Astrocyte (in vitro differentiated cells and primary cell): ENCODE data around the gene TIMP3. TPM values are rescaled to one million over a fixed set of nuclear protein-coding genes. Genes with fewer than 3 reads are reported as not detected.
A peak's percentile ranks its signal among the peaks of the same experiment; 100 is the strongest.

Experiments
- DNase-seq: peaks from one replicate; pipeline ENCODE4 v3.0.0-alpha.2; 2010; ENCODE audit warnings: low read depth
- FAIRE-seq: peaks from 2 replicates; lab custom pipeline; 2011; peaks lifted over from hg19 to GRCh38; lab: Jason Lieb, UNC
- H2AFZ ChIP-seq: 2 replicates; pipeline ENCODE4 v1.6.0; 2012; ENCODE audit warnings: low read depth, low read length, inconsistent platforms
- H3K27ac ChIP-seq: 2 replicates; pipeline ENCODE4 v1.5.1; 2011; ENCODE audit warnings: low read depth, low read length, inconsistent platforms
- H3K27me3 ChIP-seq: 2 replicates; pipeline ENCODE4 v1.6.0; 2011; ENCODE audit warnings: low read length, inconsistent platforms; ENCODE audit not compliant: insufficient read depth
- H3K36me3 ChIP-seq: 2 replicates; pipeline ENCODE4 v1.5.1; 2011; ENCODE audit warnings: low read length, inconsistent platforms; ENCODE audit not compliant: insufficient read depth
- H3K4me1 ChIP-seq: 2 replicates; pipeline ENCODE4 v1.5.1; 2011; ENCODE audit warnings: low read length, inconsistent platforms; ENCODE audit not compliant: insufficient read depth
- H3K4me2 ChIP-seq: 2 replicates; pipeline ENCODE4 v1.6.0; 2012; ENCODE audit warnings: low read length, inconsistent platforms
- H3K4me3 ChIP-seq: 2 replicates; pipeline ENCODE4 v1.5.1; 2011; ENCODE audit warnings: low read depth, mild to moderate bottlenecking, low read length, inconsistent platforms; ENCODE audit not compliant: insufficient read depth
- H3K79me2 ChIP-seq: 2 replicates; pipeline ENCODE4 v1.6.0; 2012; ENCODE audit warnings: mild to moderate bottlenecking, low read length, inconsistent platforms; ENCODE audit not compliant: insufficient read depth
- H3K9ac ChIP-seq: 2 replicates; pipeline ENCODE4 v1.6.0; 2012; ENCODE audit warnings: mild to moderate bottlenecking, low read length, inconsistent platforms
- H3K9me3 ChIP-seq: 2 replicates; pipeline ENCODE4 v1.5.1; 2012; ENCODE audit warnings: low read depth, mild to moderate bottlenecking, low read length, inconsistent platforms; ENCODE audit not compliant: insufficient read depth
- H4K20me1 ChIP-seq: 2 replicates; pipeline ENCODE4 v1.6.0; 2012; ENCODE audit warnings: low read length, inconsistent platforms; ENCODE audit not compliant: insufficient read depth
- H3K27ac Mint-ChIP-seq: one replicate; pipeline ENCODE4 v1.8.0; 2021; ENCODE audit warnings: mild to moderate bottlenecking, mixed read lengths; ENCODE audit not compliant: unreplicated experiment
- H3K27me3 Mint-ChIP-seq: one replicate; pipeline ENCODE4 v1.8.0; 2021; ENCODE audit warnings: low read depth, mixed read lengths; ENCODE audit not compliant: unreplicated experiment
- H3K36me3 Mint-ChIP-seq: one replicate; pipeline ENCODE4 v1.8.0; 2021; ENCODE audit warnings: low read depth, mixed read lengths; ENCODE audit not compliant: unreplicated experiment
- H3K4me1 Mint-ChIP-seq: one replicate; pipeline ENCODE4 v1.8.0; 2021; ENCODE audit warnings: low read depth, mixed read lengths; ENCODE audit not compliant: unreplicated experiment
- H3K4me3 Mint-ChIP-seq: one replicate; pipeline ENCODE4 v1.8.0; 2021; ENCODE audit warnings: mild to moderate bottlenecking, moderate library complexity, mixed read lengths; ENCODE audit not compliant: unreplicated experiment
- H3K9me3 Mint-ChIP-seq: one replicate; pipeline ENCODE4 v1.8.0; 2021; ENCODE audit warnings: mild to moderate bottlenecking, mixed read lengths; ENCODE audit not compliant: unreplicated experiment
- EZH2 ChIP-seq: IDR thresholded peaks from 2 replicates; pipeline ENCODE4 v1.6.1; 2012; ENCODE audit warnings: mild to moderate bottlenecking, low read length, inconsistent platforms; ENCODE audit not compliant: insufficient read depth
- total RNA-seq: library from RNA; stranded (reverse); gene quantifications from 2 replicates; pipeline ENCODE4 v1.2.1, GENCODE V29; 2021
- TF ChIP-seq, protein P1 (sequence below): IDR thresholded peaks from 2 replicates; pipeline ENCODE4 v1.5.1; 2011; ENCODE audit warnings: low read depth, mild to moderate bottlenecking, inconsistent platforms, low read length, moderate library complexity; ENCODE audit not compliant: insufficient read depth

The TIMP3 gene
- total RNA-seq, 1 donor from 2014 or later: 145 TPM

DNA sequence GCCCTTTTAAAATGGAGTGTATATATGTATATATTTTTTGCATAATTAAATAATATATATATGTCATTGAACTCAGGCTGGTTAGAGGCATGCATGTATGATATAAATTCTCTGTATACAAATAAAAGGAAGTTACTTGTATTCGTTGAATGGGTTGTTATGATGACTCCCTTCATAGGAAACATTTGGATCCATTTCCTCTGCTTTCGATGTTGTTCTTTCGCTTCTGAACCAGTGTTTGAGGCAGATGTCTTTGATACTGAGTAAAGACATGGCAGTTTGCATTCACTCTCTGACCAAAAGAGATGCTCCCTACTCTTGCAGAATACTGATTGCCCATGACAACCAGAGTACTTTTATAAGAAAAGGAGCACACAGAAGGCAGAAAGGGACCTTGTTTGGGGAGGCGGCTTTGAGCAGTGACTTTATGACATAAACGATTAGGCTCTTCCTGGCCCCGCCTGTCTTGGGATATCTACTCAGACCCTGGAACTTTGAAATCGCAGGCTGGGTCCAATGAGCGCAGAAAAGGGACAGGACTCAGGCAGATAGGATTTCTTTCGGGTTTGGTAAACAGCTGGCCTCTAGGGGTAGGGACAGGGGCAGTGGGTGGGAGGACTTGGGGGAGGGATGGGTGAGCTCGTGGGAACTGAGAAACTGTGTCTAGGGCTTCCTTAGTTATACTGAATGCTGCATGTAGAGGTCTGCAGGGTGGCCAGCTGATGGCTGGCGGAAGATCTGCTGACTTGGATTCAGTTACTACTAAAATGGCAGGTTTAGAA is 23.2 kb downstream of the TIMP3 start:
- Mint-ChIP-seq H3K9me3 (no peaks in the 10 kb centered on the region), H3K4me3 (no peak overlapping the region), H3K4me1 (peaks cover 22% of the 10 kb centered on the region), H3K36me3 (peaks cover 16% of the 10 kb centered on the region), H3K27me3 (no peaks in the 10 kb centered on the region), H3K27ac (no peak overlapping the region)
- H2AFZ ChIP-seq: no peak overlapping the region
- H3K36me3 ChIP-seq: peaks cover 3% of the 10 kb centered on the region
- H4K20me1 ChIP-seq: peaks cover 85% of the 10 kb centered on the region
- H3K9me3 ChIP-seq: no peaks in the 10 kb centered on the region
- H3K9ac ChIP-seq: no peak overlapping the region
- no peaks in the 10 kb centered on the region for H3K4me1 ChIP-seq
- H3K4me3 ChIP-seq: no peak overlapping the region
- FAIRE-seq (no peak), DNase-seq (no peak)
- H3K27ac ChIP-seq: no peak overlapping the region
- H3K27me3 ChIP-seq: no peaks in the 10 kb centered on the region
- no peak overlapping the region for H3K4me2 ChIP-seq
- H3K79me2 ChIP-seq: peaks cover 62% of the 10 kb centered on the region
- TF ChIP-seq EZH2: no peak
- TF ChIP-seq, protein P1, sequence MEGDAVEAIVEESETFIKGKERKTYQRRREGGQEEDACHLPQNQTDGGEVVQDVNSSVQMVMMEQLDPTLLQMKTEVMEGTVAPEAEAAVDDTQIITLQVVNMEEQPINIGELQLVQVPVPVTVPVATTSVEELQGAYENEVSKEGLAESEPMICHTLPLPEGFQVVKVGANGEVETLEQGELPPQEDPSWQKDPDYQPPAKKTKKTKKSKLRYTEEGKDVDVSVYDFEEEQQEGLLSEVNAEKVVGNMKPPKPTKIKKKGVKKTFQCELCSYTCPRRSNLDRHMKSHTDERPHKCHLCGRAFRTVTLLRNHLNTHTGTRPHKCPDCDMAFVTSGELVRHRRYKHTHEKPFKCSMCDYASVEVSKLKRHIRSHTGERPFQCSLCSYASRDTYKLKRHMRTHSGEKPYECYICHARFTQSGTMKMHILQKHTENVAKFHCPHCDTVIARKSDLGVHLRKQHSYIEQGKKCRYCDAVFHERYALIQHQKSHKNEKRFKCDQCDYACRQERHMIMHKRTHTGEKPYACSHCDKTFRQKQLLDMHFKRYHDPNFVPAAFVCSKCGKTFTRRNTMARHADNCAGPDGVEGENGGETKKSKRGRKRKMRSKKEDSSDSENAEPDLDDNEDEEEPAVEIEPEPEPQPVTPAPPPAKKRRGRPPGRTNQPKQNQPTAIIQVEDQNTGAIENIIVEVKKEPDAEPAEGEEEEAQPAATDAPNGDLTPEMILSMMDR: no peak

DNA sequence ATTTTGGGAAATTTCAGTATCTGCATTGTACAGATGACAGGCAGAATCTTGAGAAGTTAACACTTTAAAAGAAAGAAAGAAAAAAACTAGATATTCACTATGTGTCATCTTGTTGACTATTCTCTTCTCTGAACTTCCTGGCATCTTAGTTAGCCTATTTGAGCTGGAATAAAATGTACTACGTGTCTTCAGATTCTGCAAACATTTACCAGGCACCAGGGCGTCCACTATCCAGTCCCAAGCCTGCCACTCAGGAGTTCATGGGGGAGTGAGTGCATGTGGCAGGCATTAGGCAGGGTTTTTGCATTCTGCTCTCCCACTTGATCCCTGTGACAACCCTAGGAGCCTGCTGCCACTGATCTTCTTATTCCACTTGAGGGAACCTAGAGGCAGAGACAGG is 25.0 kb downstream of the TIMP3 start:
- Histone ChIP-seq H3K27me3 (no peaks in the 10 kb centered on the region), H3K9me3 (no peaks in the 10 kb centered on the region), H3K9ac (no peak overlapping the region), H3K4me2 (no peak overlapping the region), H3K79me2 (peaks cover 51% of the 10 kb centered on the region), H2AFZ (no peak overlapping the region), H4K20me1 (peaks cover 85% of the 10 kb centered on the region), H3K27ac (no peak overlapping the region), H3K36me3 (no peaks in the 10 kb centered on the region), H3K4me1 (peaks cover 4% of the 10 kb centered on the region), H3K4me3 (no peak overlapping the region)
- FAIRE-seq: no peak
- DNase-seq: no peak
- Mint-ChIP-seq H3K36me3 (peaks cover 13% of the 10 kb centered on the region), H3K27ac (peak overlapping the region; percentile 20), H3K4me1 (peaks cover 36% of the 10 kb centered on the region), H3K4me3 (no peak overlapping the region), H3K27me3 (no peaks in the 10 kb centered on the region), H3K9me3 (no peaks in the 10 kb centered on the region)
- TF ChIP-seq EZH2: no peak
- TF ChIP-seq, protein P1: no peak

DNA sequence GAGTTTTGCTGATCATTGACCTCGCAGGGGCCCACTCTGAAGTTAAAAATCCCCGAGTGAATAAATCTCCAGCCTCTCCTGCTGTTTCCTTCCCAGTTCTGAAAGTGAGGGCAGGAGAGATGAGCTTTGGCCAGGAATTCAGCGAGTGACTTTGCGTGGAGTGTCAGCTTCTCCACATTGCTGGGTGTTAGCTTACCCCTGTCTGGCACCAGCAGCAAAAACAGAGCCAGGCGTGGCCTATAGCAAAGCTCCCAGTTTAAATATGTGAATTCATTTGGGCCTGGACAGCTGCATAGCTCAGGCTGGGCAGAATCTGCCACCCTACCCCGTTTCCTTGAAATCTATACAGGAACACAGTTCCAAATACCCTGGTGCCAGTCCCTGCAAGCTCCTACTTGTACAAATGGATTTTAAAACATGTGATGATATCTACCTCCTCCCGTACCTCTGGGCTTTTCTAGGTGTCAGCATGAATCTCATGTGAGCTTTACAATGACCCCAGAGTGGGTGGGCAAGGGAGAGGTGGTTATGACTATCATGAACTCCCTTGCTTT is 25.6 kb downstream of the TIMP3 start:
- Histone ChIP-seq H3K9me3 (no peaks in the 10 kb centered on the region), H3K79me2 (peaks cover 50% of the 10 kb centered on the region), H3K4me2 (no peak overlapping the region), H3K9ac (no peak overlapping the region), H3K27ac (no peak overlapping the region), H3K4me3 (no peak overlapping the region), H3K36me3 (no peaks in the 10 kb centered on the region), H2AFZ (no peak overlapping the region), H4K20me1 (peaks cover 87% of the 10 kb centered on the region), H3K4me1 (peaks cover 4% of the 10 kb centered on the region), H3K27me3 (no peaks in the 10 kb centered on the region)
- H3K36me3 Mint-ChIP-seq: peaks cover 13% of the 10 kb centered on the region
- peaks cover 40% of the 10 kb centered on the region for H3K4me1 Mint-ChIP-seq
- no peak for FAIRE-seq
- TF ChIP-seq EZH2: no peak
- TF ChIP-seq, protein P1: no peak
- peak overlapping the region; percentile 20 for H3K27ac Mint-ChIP-seq
- H3K27me3 Mint-ChIP-seq: no peaks in the 10 kb centered on the region
- no peaks in the 10 kb centered on the region for H3K9me3 Mint-ChIP-seq
- no peak overlapping the region for H3K4me3 Mint-ChIP-seq
- DNase-seq: no peak
